Measurements from ENCODE around the gene CCDC32. TPM values are rescaled to one million over a fixed set of nuclear protein-coding genes. Genes with fewer than 3 reads are reported as not detected.

Gene CCDC32
- total RNA-seq, 1 experiment from 2014 or later: 22.2 TPM

- ChIA-PET CTCF (no interaction called here), POLR2A (ENCODE audit: unreplicated experiment) (no interaction called here)
- no peak for TF ChIP-seq EZH2 (IDR thresholded peaks at IDR 0.05; ENCODE audit: low read depth)
- TF ChIP-seq CTCF (conservative IDR thresholded peaks at IDR 0.05): no peak
- no peak for DNase-seq
- intact Hi-C loops (cut with micrococcal nuclease; ENCODE audit: unreplicated experiment): loop anchor here (10.0 kb wide), 1 partner anchor 183 kb away; no protein-coding TSS in a partner anchor
- H3F3A ChIP-seq (ENCODE audit: insufficient read depth, low read depth): peaks cover 9% of the 10 kb centered on the region; the same call in 1 of the 2 replicates
- peaks cover 16% of the 10 kb centered on the region for H3K79me2 ChIP-seq (ENCODE audit: low read depth)
- no peaks in the 10 kb centered on the region for H3K36me3 ChIP-seq (ENCODE audit: low read depth)
- no peak overlapping the region for H2AFZ ChIP-seq
- no peaks in the 10 kb centered on the region for H3K9me2 ChIP-seq (ENCODE audit: insufficient read depth)
- no peaks in the 10 kb centered on the region for H4K20me1 ChIP-seq (ENCODE audit: insufficient read depth)
- BruUV-seq (replicated peaks): no TSS peak
- peaks cover 8% of the 10 kb centered on the region; the same call in 1 of the 2 replicates for H3K4me1 ChIP-seq (replicated peaks; ENCODE audit: insufficient read depth)
- H3K4me3 ChIP-seq: no peak overlapping the region
- no peaks in the 10 kb centered on the region for H3K27me3 ChIP-seq (ENCODE audit: insufficient read depth, low read depth)
- H3K9me3 ChIP-seq (ENCODE audit: insufficient read depth, low read depth): no peaks in the 10 kb centered on the region
- no peak overlapping the region for H3K27ac ChIP-seq
- no peak overlapping the region for H3K4me2 ChIP-seq
Observed at GRCh38 chr15:40591389-40591788, 26.5 kb upstream of the CCDC32 start.

- no peak overlapping the region for H2AFZ ChIP-seq
- H3K79me2 ChIP-seq (ENCODE audit: low read depth): peaks cover 10% of the 10 kb centered on the region
- no peaks in the 10 kb centered on the region for H3K36me3 ChIP-seq (ENCODE audit: low read depth)
- H3K4me1 ChIP-seq (replicated peaks; ENCODE audit: insufficient read depth): peaks cover 5% of the 10 kb centered on the region; the same call in 1 of the 2 replicates
- H3K27me3 ChIP-seq (ENCODE audit: insufficient read depth, low read depth): no peaks in the 10 kb centered on the region
- H3K9me2 ChIP-seq (ENCODE audit: insufficient read depth): no peaks in the 10 kb centered on the region
- BruUV-seq (replicated peaks): no TSS peak
- no peak for TF ChIP-seq CTCF (conservative IDR thresholded peaks at IDR 0.05)
- TF ChIP-seq EZH2 (IDR thresholded peaks at IDR 0.05; ENCODE audit: low read depth): no peak
- H3K27ac ChIP-seq: no peak overlapping the region
- ChIA-PET POLR2A (ENCODE audit: unreplicated experiment) (no interaction called here), CTCF (interaction anchor here (0.7 kb wide), 1 partner anchor 104 kb away, joined by 7 read pairs; no protein-coding TSS in a partner anchor)
- intact Hi-C loops (cut with micrococcal nuclease; ENCODE audit: unreplicated experiment): loop anchor here (10.0 kb wide), 1 partner anchor 184 kb away; no protein-coding TSS in a partner anchor
- H3K4me3 ChIP-seq: no peak overlapping the region
- H4K20me1 ChIP-seq (ENCODE audit: insufficient read depth): no peaks in the 10 kb centered on the region
- no peak for DNase-seq
- H3K4me2 ChIP-seq: no peak overlapping the region
- no peaks in the 10 kb centered on the region for H3K9me3 ChIP-seq (ENCODE audit: insufficient read depth, low read depth)
- H3F3A ChIP-seq (ENCODE audit: insufficient read depth, low read depth): peaks cover 9% of the 10 kb centered on the region; the same call in 1 of the 2 replicates
Observed at GRCh38 chr15:40590667-40591050, 25.8 kb upstream of the CCDC32 start.

- no peak for TF ChIP-seq EZH2 (IDR thresholded peaks at IDR 0.05; ENCODE audit: low read depth)
- no peak for TF ChIP-seq CTCF (conservative IDR thresholded peaks at IDR 0.05)
- no peaks in the 10 kb centered on the region for H4K20me1 ChIP-seq (ENCODE audit: insufficient read depth)
- BruUV-seq (replicated peaks): TSS peak; percentile 69
- H3K27me3 ChIP-seq (ENCODE audit: insufficient read depth, low read depth): no peaks in the 10 kb centered on the region
- H3K4me2 ChIP-seq: peak overlapping the region; percentile 95
- no peaks in the 10 kb centered on the region for H3K9me2 ChIP-seq (ENCODE audit: insufficient read depth)
- no peaks in the 10 kb centered on the region for H3K36me3 ChIP-seq (ENCODE audit: low read depth)
- H2AFZ ChIP-seq: no peak overlapping the region
- peak overlapping the region; percentile 71; the same call in 1 of the 2 replicates for H3K4me3 ChIP-seq
- H3K27ac ChIP-seq: no peak overlapping the region
- no peaks in the 10 kb centered on the region for H3K79me2 ChIP-seq (ENCODE audit: low read depth)
- H3K4me1 ChIP-seq (replicated peaks; ENCODE audit: insufficient read depth): no peaks in the 10 kb centered on the region
- intact Hi-C loops (cut with micrococcal nuclease; ENCODE audit: unreplicated experiment): no loop called here
- H3K9me3 ChIP-seq (ENCODE audit: insufficient read depth, low read depth): no peaks in the 10 kb centered on the region
- POLR2A ChIA-PET (ENCODE audit: unreplicated experiment): interaction anchor here (0.6 to 0.7 kb wide), 2 partner anchors 256 to 276 kb away, joined by 3 to 5 read pairs; no protein-coding TSS in a partner anchor
- CTCF ChIA-PET: interaction anchor here (0.6 to 0.7 kb wide), 2 partner anchors 77 to 193 kb away, joined by 3 to 6 read pairs; no protein-coding TSS in a partner anchor
- no peak for DNase-seq
- peaks cover 17% of the 10 kb centered on the region for H3F3A ChIP-seq (ENCODE audit: insufficient read depth, low read depth)
Observed at GRCh38 chr15:40584191-40584590, 19.3 kb upstream of the CCDC32 start.

Data from PC-9 (cell line).